H1 (cell line): ENCODE data around the gene MRPL19. TPM values are rescaled to one million over a fixed set of nuclear protein-coding genes. Genes with fewer than 3 reads are reported as not detected.

Experiments used
- ASH2L ChIP-seq: fragments of 200-600, 300-600 bp; sonication (generic); IDR thresholded peaks from one replicate; pipeline ENCODE4 v1.7.1; 2017; ENCODE audit warnings: low read length
- BRCA1 ChIP-seq: IDR thresholded peaks from 2 replicates; pipeline ENCODE4 v1.6.1; 2012; ENCODE audit warnings: low read depth, low read length, improper control_type of control experiment
- CHD1 ChIP-seq: IDR thresholded peaks from 2 replicates; pipeline ENCODE4 v1.6.1; 2012; ENCODE audit warnings: low read depth, low read length, improper control_type of control experiment
- HDAC6 ChIP-seq: IDR thresholded peaks from one replicate; pipeline ENCODE4 v1.7.1; 2012; ENCODE audit warnings: low read depth, mild to moderate bottlenecking, inconsistent platforms, low read length, moderate library complexity
- JUND ChIP-seq: IDR thresholded peaks from 2 replicates; pipeline ENCODE4 v1.6.1; 2011; ENCODE audit warnings: mild to moderate bottlenecking, improper control_type of control experiment, low read length
- KDM1A ChIP-seq: fragments of 200-600, 300-600 bp; sonication (generic); IDR thresholded peaks from 2 replicates; pipeline ENCODE4 v1.7.1; 2016; ENCODE audit warnings: mild to moderate bottlenecking, low read length, borderline replicate concordance
- KDM5A ChIP-seq: fragments of 200-600 bp; IDR thresholded peaks from 2 replicates; pipeline ENCODE4 v1.7.1; 2012; ENCODE audit warnings: mild to moderate bottlenecking, low read length, inconsistent platforms, mixed read lengths
- NRF1 ChIP-seq: IDR thresholded peaks from 2 replicates; pipeline ENCODE4 v1.6.1; 2011; ENCODE audit warnings: mild to moderate bottlenecking, low read depth, low read length, improper control_type of control experiment
- POU5F1 ChIP-seq: IDR thresholded peaks from 2 replicates; pipeline ENCODE4 v1.6.1; 2011; ENCODE audit warnings: low read depth, mild to moderate bottlenecking, low read length, moderate library complexity
- RXRA ChIP-seq: IDR thresholded peaks from 2 replicates; pipeline ENCODE4 v1.6.1; 2011; ENCODE audit warnings: low read depth, mild to moderate bottlenecking, low read length, moderate library complexity; ENCODE audit not compliant: insufficient read depth
- SIX5 ChIP-seq: IDR thresholded peaks from 2 replicates; pipeline ENCODE4 v1.6.1; 2011; ENCODE audit warnings: mild to moderate bottlenecking, low read depth, low read length
- polyA plus RNA-seq, 7 experiments: library from polyadenylated mRNA; depleted of rRNA in 3 of 7; stranded (reverse) in 5 of 7; unstranded in 2 of 7; fragments of >200 nt in 5 of 7; fragments of 200-250 nt in 2 of 7; gene quantifications; 1 replicate in 5 of 7; 2 replicates in 1 of 7; 4 replicates in 1 of 7; pipeline versions ENCODE4 v1.2.1 to v1.2.3, GENCODE V29; 2011 to 2013; ENCODE audit warnings: missing spikeins in 2 of 7, mixed read lengths in 2 of 7
- total RNA-seq: library from RNA; stranded (reverse); fragmentation: NEBNext Ultra II Directional; extraction: Animal tissue kit (Norgen Biotek cat#: 25700); gene quantifications from 2 replicates; pipeline ENCODE4 v1.2.1, GENCODE V29; 2021

MRPL19 gene
- total and polyA plus RNA-seq, 2 of the 8 experiments (the other 6 are each of a cell fraction or from before 2014, with no cell fraction given): 18.1 to 75.2 TPM

DNA sequence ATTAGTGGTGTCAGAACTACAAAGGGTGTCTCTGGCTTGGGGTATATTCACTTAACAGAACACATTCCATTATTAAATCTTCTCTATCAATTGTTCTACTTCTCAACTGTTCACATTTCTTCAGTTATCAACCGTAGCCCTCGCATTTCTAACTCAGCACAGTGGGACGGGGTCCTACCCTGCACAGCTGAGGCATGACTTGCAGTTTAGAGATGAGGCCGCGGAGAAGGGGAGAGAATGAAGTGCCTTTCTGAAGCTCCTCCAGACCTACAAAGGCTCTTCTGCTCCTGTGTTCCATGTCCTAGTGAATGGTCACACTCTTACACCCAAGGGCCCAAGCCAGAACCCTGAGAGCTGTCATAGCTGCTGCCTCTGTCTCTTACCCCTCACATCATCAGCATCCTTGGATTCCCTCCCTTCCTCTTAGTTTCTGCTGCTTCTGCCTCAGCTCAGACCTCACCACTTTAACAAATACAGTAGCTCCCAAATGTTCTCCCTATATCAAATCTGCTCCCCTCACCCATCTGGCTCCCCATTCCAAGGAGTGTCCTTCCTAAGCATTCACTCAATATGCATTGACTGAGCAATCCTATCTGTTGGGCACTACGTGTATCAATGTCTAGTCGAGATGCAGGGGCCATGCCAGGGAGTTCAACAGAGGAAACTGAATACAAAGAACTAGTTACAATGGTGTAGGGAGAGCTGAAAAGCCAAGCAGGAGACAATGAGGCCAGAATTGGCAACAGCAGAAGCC lies 34.3 kb upstream of the MRPL19 start (continued):
- TF ChIP-seq RXRA: no peak
- no peak for TF ChIP-seq NRF1
- TF ChIP-seq KDM1A: no peak
- no peak for TF ChIP-seq ASH2L
- no peak for TF ChIP-seq KDM5A
- no peak for TF ChIP-seq POU5F1
- TF ChIP-seq BRCA1: no peak
- TF ChIP-seq CHD1: no peak
- no peak for TF ChIP-seq JUND
- TF ChIP-seq SIX5: no peak
- TF ChIP-seq HDAC6: no peak
